NCI-H345 treated with DMSO at 0.1 percent for 48 hours (cell line): ENCODE data around the gene NAGLU.

Experiments
- DNase-seq: peaks from one replicate; lab custom pipeline; 2025; ENCODE audit not compliant: unreplicated experiment; lab: John Stamatoyannopoulos, UW

NAGLU gene

GRCh38 chr17:42563143-42563509 lies 27.1 kb downstream of the NAGLU start:
- no peak for DNase-seq

- DNase-seq, result no peak
Measured at GRCh38 chr17:42563543-42563942, 27.5 kb downstream of the NAGLU start.

- no peak for DNase-seq
Measured at GRCh38 chr17:42563950-42564349, 27.9 kb downstream of the NAGLU start.

- no peak for DNase-seq
Measured at GRCh38 chr17:42564815-42565522, 28.9 kb downstream of the NAGLU start.

- no peak for DNase-seq
Measured at GRCh38 chr17:42565523-42566214, 29.6 kb downstream of the NAGLU start.

GRCh38 chr17:42566215-42566882 lies 30.3 kb downstream of the NAGLU start:
- no peak for DNase-seq

- DNase-seq, result peak; percentile 87
Measured at GRCh38 chr17:42566883-42567573, 31.0 kb downstream of the NAGLU start, which contains the start of gene MLX. MLX (plus strand) TSS chr17:42567100; CDS start chr17:42567125, 25 bp downstream.

- DNase-seq, result no peak
Measured at GRCh38 chr17:42568341-42569111, 32.5 kb downstream of the NAGLU start.

GRCh38 chr17:42571435-42572225 lies 35.6 kb downstream of the NAGLU start:
- DNase-seq, result no peak

- DNase-seq, result no peak
Measured at GRCh38 chr17:42573095-42573494, 37.1 kb downstream of the NAGLU start.

- no peak for DNase-seq
Measured at GRCh38 chr17:42574463-42574862, 38.4 kb downstream of the NAGLU start.

- no peak for DNase-seq
Measured at GRCh38 chr17:42577140-42577531, 41.1 kb downstream of the NAGLU start.

- DNase-seq, result peak; percentile 91
Measured at GRCh38 chr17:42577532-42578281, 41.7 kb downstream of the NAGLU start, which contains the start of gene PSMC3IP. PSMC3IP (minus strand) TSS chr17:42577729; CDS start chr17:42577686, 43 bp downstream.

- DNase-seq, result peak; percentile 58
Measured at GRCh38 chr17:42578282-42578869, 42.3 kb downstream of the NAGLU start.

- DNase-seq, result no peak
Measured at GRCh38 chr17:42579794-42580551, 43.9 kb downstream of the NAGLU start.

- DNase-seq, result no peak
Measured at GRCh38 chr17:42581744-42582270, 45.8 kb downstream of the NAGLU start.

GRCh38 chr17:42584880-42585279 lies 48.8 kb downstream of the NAGLU start:
- DNase-seq, result no peak

GRCh38 chr17:42585353-42585752 lies 49.3 kb downstream of the NAGLU start:
- no peak for DNase-seq
